ENCODE results near the gene LRRC27. TPM values are rescaled to one million over a fixed set of nuclear protein-coding genes. Genes with fewer than 3 reads are reported as not detected.
"Not testable (repeated sequence)": the region's sequence is repeated elsewhere in the genome, so short reads cannot be mapped to it uniquely, and the experiment has no call there.

LRRC27 gene
- total and polyA plus RNA-seq, 8 donors, result 11.7 to 35.1 (median 28.3) TPM

DNA sequence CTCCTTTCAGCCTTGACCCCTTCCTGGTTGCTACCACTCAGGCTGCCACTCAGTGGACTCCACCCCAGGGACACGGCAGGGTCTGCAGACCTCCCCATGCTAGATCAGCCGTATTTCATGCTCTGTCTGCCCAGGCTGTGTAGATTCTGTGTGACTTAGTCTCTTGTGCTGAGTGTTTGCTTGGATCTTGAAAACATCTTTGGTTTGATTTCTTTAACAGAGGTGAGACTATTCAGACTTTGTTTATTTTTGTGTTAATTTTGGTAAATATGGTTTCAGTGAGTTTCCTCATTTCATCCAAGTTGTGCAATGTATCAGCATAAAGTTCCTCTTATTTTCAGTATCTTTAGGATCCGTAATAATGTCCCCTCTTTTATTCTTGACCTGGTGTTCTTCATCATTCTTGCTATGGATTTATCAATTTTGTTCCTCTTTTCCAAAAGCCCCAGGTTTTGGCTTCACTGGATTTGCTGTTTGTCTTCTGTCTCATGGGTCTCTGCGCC lies 43.9 kb downstream of the LRRC27 start:
- DNase-seq (no peak), ATAC-seq (peak; percentile 80)
- no peaks in the 10 kb centered on the region for H3K27me3 ChIP-seq
- intact Hi-C loops (cut with DNase I), result no loop called here
- H3K4me1 ChIP-seq, result peaks cover 8 to 13% of the 10 kb centered on the region in 2 donors
- TF ChIP-seq, protein P1, sequence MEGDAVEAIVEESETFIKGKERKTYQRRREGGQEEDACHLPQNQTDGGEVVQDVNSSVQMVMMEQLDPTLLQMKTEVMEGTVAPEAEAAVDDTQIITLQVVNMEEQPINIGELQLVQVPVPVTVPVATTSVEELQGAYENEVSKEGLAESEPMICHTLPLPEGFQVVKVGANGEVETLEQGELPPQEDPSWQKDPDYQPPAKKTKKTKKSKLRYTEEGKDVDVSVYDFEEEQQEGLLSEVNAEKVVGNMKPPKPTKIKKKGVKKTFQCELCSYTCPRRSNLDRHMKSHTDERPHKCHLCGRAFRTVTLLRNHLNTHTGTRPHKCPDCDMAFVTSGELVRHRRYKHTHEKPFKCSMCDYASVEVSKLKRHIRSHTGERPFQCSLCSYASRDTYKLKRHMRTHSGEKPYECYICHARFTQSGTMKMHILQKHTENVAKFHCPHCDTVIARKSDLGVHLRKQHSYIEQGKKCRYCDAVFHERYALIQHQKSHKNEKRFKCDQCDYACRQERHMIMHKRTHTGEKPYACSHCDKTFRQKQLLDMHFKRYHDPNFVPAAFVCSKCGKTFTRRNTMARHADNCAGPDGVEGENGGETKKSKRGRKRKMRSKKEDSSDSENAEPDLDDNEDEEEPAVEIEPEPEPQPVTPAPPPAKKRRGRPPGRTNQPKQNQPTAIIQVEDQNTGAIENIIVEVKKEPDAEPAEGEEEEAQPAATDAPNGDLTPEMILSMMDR (IDR thresholded peaks at IDR 0.05), result no peak
- H3K4me3 ChIP-seq, result no peak overlapping the region
- no peaks in the 10 kb centered on the region for H3K36me3 ChIP-seq
- H3K27ac ChIP-seq, result peak overlapping the region; percentile 49 to 60
- H3K9me3 ChIP-seq, result no peaks in the 10 kb centered on the region

DNA sequence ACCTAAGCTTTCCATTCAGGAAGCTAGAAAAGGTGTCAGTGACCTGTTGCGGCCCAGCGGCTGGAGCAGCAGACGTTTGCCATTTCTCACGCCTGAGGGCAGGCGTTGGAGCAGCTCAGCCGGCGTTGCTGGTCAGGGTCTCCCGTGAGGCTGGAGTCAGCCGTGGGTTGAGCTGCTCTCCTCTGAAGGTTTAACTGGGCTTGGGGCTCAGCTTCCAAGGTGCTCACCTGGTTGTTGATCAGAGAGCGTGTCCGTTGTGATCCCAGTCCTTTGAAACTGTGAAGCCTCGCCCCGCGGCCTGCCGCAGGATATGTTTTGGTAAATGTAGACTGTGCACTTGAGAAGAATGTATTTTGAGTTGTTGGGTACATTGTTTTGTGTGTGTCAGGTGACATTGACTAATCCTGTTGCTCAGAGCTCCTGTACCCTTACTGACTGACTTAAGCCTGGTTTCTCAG lies 44.4 kb downstream of the LRRC27 start:
- intact Hi-C loops (cut with DNase I), result no loop called here
- H3K4me1 ChIP-seq, result peaks cover 8 to 13% of the 10 kb centered on the region in 2 donors
- ATAC-seq (peak; percentile 23), DNase-seq (peak in 1 of 4 donors; percentile 72)
- H3K27ac ChIP-seq, result no peak overlapping the region
- H3K9me3 ChIP-seq, result no peaks in the 10 kb centered on the region
- no peaks in the 10 kb centered on the region for H3K27me3 ChIP-seq
- TF ChIP-seq, protein P1 (IDR thresholded peaks at IDR 0.05), result no peak
- H3K36me3 ChIP-seq, result no peaks in the 10 kb centered on the region
- H3K4me3 ChIP-seq, result no peak overlapping the region

DNA sequence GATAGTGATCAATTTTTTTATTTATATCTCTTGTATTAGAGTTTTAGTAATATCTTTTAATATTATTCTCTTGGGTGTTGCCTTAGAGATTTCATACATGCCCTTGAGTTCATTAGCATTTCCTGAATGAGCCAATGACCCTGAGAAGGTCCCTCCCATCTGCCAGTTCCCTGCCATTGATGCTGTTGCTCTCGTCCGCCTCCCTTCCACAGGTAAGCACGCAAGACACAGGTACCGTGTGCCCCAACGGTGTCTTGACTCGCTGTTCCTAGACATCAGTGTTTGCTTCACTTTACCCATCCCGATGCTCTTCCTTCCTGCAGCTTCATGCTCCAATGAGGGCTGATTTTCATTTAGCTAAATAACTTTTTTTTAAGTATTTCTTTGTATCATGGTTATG lies 45.3 kb downstream of the LRRC27 start:
- TF ChIP-seq, protein P1 (IDR thresholded peaks at IDR 0.05), result no peak
- H3K27me3 ChIP-seq, result no peaks in the 10 kb centered on the region
- no peaks in the 10 kb centered on the region for H3K36me3 ChIP-seq
- no peak overlapping the region for H3K4me3 ChIP-seq
- no peak overlapping the region for H3K27ac ChIP-seq
- peaks cover 8 to 13% of the 10 kb centered on the region in 2 donors for H3K4me1 ChIP-seq
- DNase-seq, result peak in 1 of 4 donors; percentile 10
- H3K9me3 ChIP-seq, result no peaks in the 10 kb centered on the region
- no peak for ATAC-seq
- intact Hi-C loops (cut with DNase I), result no loop called here

DNA sequence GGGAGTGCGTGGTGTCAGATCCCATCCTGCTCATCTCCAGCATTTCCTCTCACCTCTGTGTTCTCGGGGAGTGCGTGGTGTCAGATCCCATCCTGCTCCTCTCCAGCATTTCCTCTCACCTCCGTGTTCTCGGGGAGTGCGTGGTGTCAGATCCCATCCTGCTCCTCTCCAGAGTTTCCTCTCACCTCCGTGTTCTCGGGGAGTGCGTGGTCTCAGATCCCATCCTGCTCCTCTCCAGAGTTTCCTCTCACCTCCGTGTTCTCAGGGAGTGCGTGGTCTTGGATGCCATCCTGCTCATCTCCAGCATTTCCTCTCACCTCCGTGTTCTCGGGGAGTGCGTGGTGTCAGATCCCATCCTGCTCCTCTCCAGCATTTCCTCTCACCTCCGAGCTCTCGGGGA lies 47.0 kb downstream of the LRRC27 start:
- H3K27ac ChIP-seq; ATAC-seq; H3K36me3 ChIP-seq; intact Hi-C loops (cut with DNase I); H3K27me3 ChIP-seq; H3K4me3 ChIP-seq; H3K9me3 ChIP-seq: not testable (repeated sequence)
- H3K4me1 ChIP-seq, result peaks cover 8 to 13% of the 10 kb centered on the region in 2 donors
- peak in 1 of 4 donors; percentile 2 for DNase-seq

DNA sequence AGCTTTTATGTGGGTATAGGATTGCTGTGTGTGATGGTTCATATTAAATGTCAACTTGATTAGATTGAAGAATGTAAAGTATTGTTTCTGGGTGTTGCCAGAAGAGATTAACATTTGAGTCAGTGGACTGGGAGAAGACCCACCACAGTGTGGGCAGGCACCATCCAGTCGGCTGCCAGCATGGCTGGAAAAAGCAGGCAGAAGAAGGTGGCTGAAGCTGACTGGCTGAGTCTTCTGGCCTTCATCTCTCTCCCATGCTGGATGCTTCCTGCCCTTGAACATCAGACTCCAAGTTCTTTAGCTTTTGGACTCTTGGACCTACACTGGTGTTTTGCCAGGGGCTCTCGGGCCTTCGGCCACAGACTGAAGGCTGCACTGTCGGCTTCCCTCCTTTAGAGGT lies 49.0 kb downstream of the LRRC27 start:
- H3K36me3 ChIP-seq; H3K9me3 ChIP-seq; H3K4me1 ChIP-seq; ATAC-seq; H3K27ac ChIP-seq; H3K27me3 ChIP-seq; intact Hi-C loops (cut with DNase I); H3K4me3 ChIP-seq: not testable (repeated sequence)
- peak in 1 of 4 donors; percentile 38 for DNase-seq

DNA sequence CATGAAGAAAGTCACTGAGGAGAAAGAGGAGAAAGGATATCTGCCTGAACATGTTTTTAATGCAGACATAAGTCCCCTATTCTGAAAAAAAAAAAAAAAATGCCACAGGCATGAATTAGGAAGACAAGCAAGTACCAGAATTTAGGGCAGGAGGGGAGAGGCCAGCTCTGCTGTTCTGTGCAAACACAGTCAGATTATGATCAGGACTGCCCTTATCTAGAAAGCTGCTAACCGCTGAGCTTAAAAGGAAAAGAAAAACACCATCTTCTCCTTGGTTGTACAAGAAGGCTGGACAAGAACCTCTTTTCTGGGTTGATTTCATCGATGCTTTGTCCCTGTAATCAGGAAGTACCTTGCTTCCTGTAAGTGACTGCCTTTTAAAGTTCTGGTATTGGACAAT lies 49.7 kb downstream of the LRRC27 start:
- ATAC-seq (no peak), DNase-seq (no peak)
- H3K4me3 ChIP-seq, result no peak overlapping the region
- H3K36me3 ChIP-seq, result no peaks in the 10 kb centered on the region
- H3K27me3 ChIP-seq, result no peaks in the 10 kb centered on the region
- TF ChIP-seq, protein P1 (IDR thresholded peaks at IDR 0.05), result no peak
- H3K27ac ChIP-seq, result no peak overlapping the region
- intact Hi-C loops (cut with DNase I), result no loop called here
- no peaks in the 10 kb centered on the region for H3K4me1 ChIP-seq
- no peaks in the 10 kb centered on the region for H3K9me3 ChIP-seq

All from left lung (tissue), 10 donors.